Endodermal cell (in vitro differentiated cells): ENCODE data around the gene PLCD1. TPM values are rescaled to one million over a fixed set of nuclear protein-coding genes. Genes with fewer than 3 reads are reported as not detected.

Experiments used
- DNase-seq: peaks from one replicate; pipeline ENCODE4 v3.0.0-alpha.2; 2017
- H3K27ac ChIP-seq: 2 replicates; pipeline ENCODE4 v1.5.1; 2013; ENCODE audit warnings: mild to moderate bottlenecking, low read depth, low read length, moderate library complexity
- H3K27me3 ChIP-seq: 2 replicates; pipeline ENCODE4 v1.6.1; 2013; ENCODE audit warnings: mild to moderate bottlenecking, low read length, moderate library complexity; ENCODE audit not compliant: insufficient read depth, control insufficient read depth, poor library complexity, severe bottlenecking
- H3K36me3 ChIP-seq: 2 replicates; pipeline ENCODE4 v1.7.0; 2013; ENCODE audit warnings: mild to moderate bottlenecking, low read length, moderate library complexity; ENCODE audit not compliant: control insufficient read depth, insufficient read depth
- H3K4me1 ChIP-seq: one replicate; pipeline ENCODE4 v1.7.0; 2013; ENCODE audit warnings: low read length; ENCODE audit not compliant: control insufficient read depth, insufficient read depth
- H3K4me3 ChIP-seq: 2 replicates; pipeline ENCODE4 v1.5.1; 2013; ENCODE audit warnings: mild to moderate bottlenecking, low read length, moderate library complexity
- H3K9ac ChIP-seq: 2 replicates; pipeline ENCODE4 v1.6.1; 2013; ENCODE audit warnings: mild to moderate bottlenecking, low read length, moderate library complexity; ENCODE audit not compliant: poor library complexity, severe bottlenecking; ENCODE audit errors: extremely low read depth
- H3K9me3 ChIP-seq: 2 replicates; pipeline ENCODE4 v1.6.1; 2013; ENCODE audit warnings: mild to moderate bottlenecking, low read length, moderate library complexity; ENCODE audit not compliant: control insufficient read depth
- H3K27ac Mint-ChIP-seq: 2 replicates; pipeline ENCODE4 v1.8.0; 2020; ENCODE audit warnings: mixed read lengths
- H3K27me3 Mint-ChIP-seq: 2 replicates; pipeline ENCODE4 v1.8.0; 2021; ENCODE audit warnings: mild to moderate bottlenecking, mixed read lengths; ENCODE audit not compliant: insufficient read depth
- H3K36me3 Mint-ChIP-seq: 2 replicates; pipeline ENCODE4 v1.8.0; 2020; ENCODE audit warnings: low read depth, mixed read lengths
- H3K4me1 Mint-ChIP-seq: 2 replicates; pipeline ENCODE4 v1.8.0; 2020; ENCODE audit warnings: mixed read lengths
- H3K4me3 Mint-ChIP-seq: 2 replicates; pipeline ENCODE4 v1.8.0; 2020; ENCODE audit warnings: mild to moderate bottlenecking, moderate library complexity, mixed read lengths
- H3K9me3 Mint-ChIP-seq: 2 replicates; pipeline ENCODE4 v1.8.0; 2020; ENCODE audit warnings: mild to moderate bottlenecking, mixed read lengths
- CTCF ChIP-seq: fragments of 200-600 bp; sonication (generic); conservative IDR thresholded peaks from 2 replicates; pipeline ENCODE4 v1.5.0; 2021; ENCODE audit warnings: antibody characterized with exemption, mild to moderate bottlenecking
- WGBS, 2 experiments: methylation state at CpG; one replicate each; pipeline versions ENCODE4 v1.1.5 to v1.1.7; 2013; ENCODE audit warnings: missing lambda C conversion rate in 2 of 2, mixed read lengths in 1 of 2; ENCODE audit not compliant: insufficient coverage in 1 of 2, insufficient read length in 1 of 2; 5-methylcytosine and 5-hydroxymethylcytosine counted together
- total RNA-seq, 2 donors: library from RNA; stranded (reverse); fragmentation: NEBNext Ultra II Directional in 1 of 2; extraction: Animal tissue kit (Norgen Biotek cat#: 25700) in 1 of 2; gene quantifications; 2 replicates in 1 of 2; 3 replicates in 1 of 2; pipeline ENCODE4 v1.2.1, GENCODE V29; 2021

PLCD1 gene
- total RNA-seq, 2 donors from 2014 or later: 54.3 to 66.6 TPM

- H3K9ac ChIP-seq: peak overlapping the region; percentile 23
- DNase-seq: peak; percentile 72
- Mint-ChIP-seq H3K4me3 (peak overlapping the region; percentile 75), H3K4me1 (peaks cover 60% of the 10 kb centered on the region), H3K27ac (peak overlapping the region; percentile 86), H3K36me3 (peaks cover 17% of the 10 kb centered on the region), H3K27me3 (no peaks in the 10 kb centered on the region), H3K9me3 (no peaks in the 10 kb centered on the region)
- H3K27me3 ChIP-seq: no peaks in the 10 kb centered on the region
- TF ChIP-seq CTCF: no peak
- H3K9me3 ChIP-seq: no peaks in the 10 kb centered on the region
- peak overlapping the region; percentile 59 for H3K4me3 ChIP-seq
- H3K4me1 ChIP-seq: peaks cover 23% of the 10 kb centered on the region
- H3K36me3 ChIP-seq: no peaks in the 10 kb centered on the region
- no peak overlapping the region for H3K27ac ChIP-seq
- 85 to 96% methylated on average over 3 to 9 of the region's 9 CpGs for WGBS, 2 experiments
Observed at GRCh38 chr3:37992271-37993066, 37.0 kb downstream of the PLCD1 start.

- H3K36me3 ChIP-seq: no peaks in the 10 kb centered on the region
- Mint-ChIP-seq H3K4me3 (peak overlapping the region; percentile 75), H3K27ac (peak overlapping the region; percentile 86), H3K9me3 (no peaks in the 10 kb centered on the region), H3K27me3 (no peaks in the 10 kb centered on the region), H3K36me3 (peaks cover 15% of the 10 kb centered on the region), H3K4me1 (peaks cover 58% of the 10 kb centered on the region)
- H3K9me3 ChIP-seq: no peaks in the 10 kb centered on the region
- H3K4me3 ChIP-seq: no peak overlapping the region
- H3K4me1 ChIP-seq: peaks cover 26% of the 10 kb centered on the region
- no peaks in the 10 kb centered on the region for H3K27me3 ChIP-seq
- WGBS, 2 experiments: 91 to 93% methylated on average over 7 of the region's 7 CpGs
- no peak for TF ChIP-seq CTCF
- no peak for DNase-seq
- H3K9ac ChIP-seq: no peak overlapping the region
- no peak overlapping the region for H3K27ac ChIP-seq
Observed at GRCh38 chr3:37991823-37992222, 37.6 kb downstream of the PLCD1 start.

- Histone ChIP-seq H3K36me3 (no peaks in the 10 kb centered on the region), H3K9ac (no peak overlapping the region), H3K27me3 (no peaks in the 10 kb centered on the region), H3K27ac (no peak overlapping the region), H3K4me3 (no peak overlapping the region), H3K4me1 (peaks cover 31% of the 10 kb centered on the region), H3K9me3 (no peaks in the 10 kb centered on the region)
- no peak for TF ChIP-seq CTCF
- H3K4me1 Mint-ChIP-seq: peaks cover 60% of the 10 kb centered on the region
- no peaks in the 10 kb centered on the region for H3K27me3 Mint-ChIP-seq
- no peak overlapping the region for H3K4me3 Mint-ChIP-seq
- 78 to 81% methylated on average over 4 to 6 of the region's 6 CpGs for WGBS, 2 experiments
- peaks cover 9% of the 10 kb centered on the region for H3K36me3 Mint-ChIP-seq
- no peaks in the 10 kb centered on the region for H3K9me3 Mint-ChIP-seq
- DNase-seq: no peak
- no peak overlapping the region for H3K27ac Mint-ChIP-seq
Observed at GRCh38 chr3:37991109-37991508, 38.3 kb downstream of the PLCD1 start.
